ENCODE measurements around the gene ENOPH1. TPM values are rescaled to one million over a fixed set of nuclear protein-coding genes. Genes with fewer than 3 reads are reported as not detected.

Gene ENOPH1
- total RNA-seq, 4 donors from 2014 or later = 19.8 to 32.4 (median 23.8) TPM

GRCh38 chr4:82450966-82451755, 20.8 kb downstream of the ENOPH1 start:
- H3K9me3 ChIP-seq = no peaks in the 10 kb centered on the region
- TF ChIP-seq, protein P1, sequence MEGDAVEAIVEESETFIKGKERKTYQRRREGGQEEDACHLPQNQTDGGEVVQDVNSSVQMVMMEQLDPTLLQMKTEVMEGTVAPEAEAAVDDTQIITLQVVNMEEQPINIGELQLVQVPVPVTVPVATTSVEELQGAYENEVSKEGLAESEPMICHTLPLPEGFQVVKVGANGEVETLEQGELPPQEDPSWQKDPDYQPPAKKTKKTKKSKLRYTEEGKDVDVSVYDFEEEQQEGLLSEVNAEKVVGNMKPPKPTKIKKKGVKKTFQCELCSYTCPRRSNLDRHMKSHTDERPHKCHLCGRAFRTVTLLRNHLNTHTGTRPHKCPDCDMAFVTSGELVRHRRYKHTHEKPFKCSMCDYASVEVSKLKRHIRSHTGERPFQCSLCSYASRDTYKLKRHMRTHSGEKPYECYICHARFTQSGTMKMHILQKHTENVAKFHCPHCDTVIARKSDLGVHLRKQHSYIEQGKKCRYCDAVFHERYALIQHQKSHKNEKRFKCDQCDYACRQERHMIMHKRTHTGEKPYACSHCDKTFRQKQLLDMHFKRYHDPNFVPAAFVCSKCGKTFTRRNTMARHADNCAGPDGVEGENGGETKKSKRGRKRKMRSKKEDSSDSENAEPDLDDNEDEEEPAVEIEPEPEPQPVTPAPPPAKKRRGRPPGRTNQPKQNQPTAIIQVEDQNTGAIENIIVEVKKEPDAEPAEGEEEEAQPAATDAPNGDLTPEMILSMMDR (IDR thresholded peaks at IDR 0.05) = no peak
- TF ChIP-seq POLR2A (IDR thresholded peaks at IDR 0.05) (no peak), POLR2AphosphoS5 (IDR thresholded peaks at IDR 0.05) (no peak), EP300 (IDR thresholded peaks at IDR 0.05) (no peak)
- H3K4me1 ChIP-seq = no peaks in the 10 kb centered on the region
- H3K27ac ChIP-seq = no peak overlapping the region
- H3K4me3 ChIP-seq = no peak overlapping the region
- peaks cover 0 to 73% of the 10 kb centered on the region in 2 donors for H3K36me3 ChIP-seq
- no peak for ATAC-seq
- no peaks in the 10 kb centered on the region for H3K27me3 ChIP-seq
- WGBS, 2 donors (ENCODE audit: low coverage in 1 of 2) = 84 to 90% methylated on average over 10 to 12 of the region's 13 CpGs

DNA sequence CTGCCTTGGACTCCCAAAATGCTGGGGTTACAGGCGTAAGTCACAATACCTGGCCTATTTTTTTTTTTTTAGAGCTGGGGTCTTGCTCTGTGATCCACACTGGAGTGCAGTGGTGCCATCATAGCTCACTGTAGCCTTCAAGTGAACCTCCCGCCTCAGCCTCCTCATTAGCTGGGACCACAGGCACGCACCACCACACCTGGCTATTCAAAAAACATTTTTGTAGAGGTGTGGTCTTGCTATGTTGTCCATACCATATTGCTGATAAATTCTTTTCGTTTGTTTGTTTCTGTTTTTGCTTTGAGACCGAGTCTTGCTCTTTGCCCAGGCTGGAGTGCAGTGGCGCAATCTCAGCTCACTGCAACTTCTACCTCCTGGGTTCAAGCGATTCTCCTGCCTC, 21.6 kb downstream of the ENOPH1 start:
- H3K27me3 ChIP-seq = no peaks in the 10 kb centered on the region
- no peak for ATAC-seq
- H3K36me3 ChIP-seq = peaks cover 0 to 78% of the 10 kb centered on the region in 2 donors
- H3K27ac ChIP-seq = no peak overlapping the region
- TF ChIP-seq POLR2AphosphoS5 (IDR thresholded peaks at IDR 0.05) (no peak), POLR2A (IDR thresholded peaks at IDR 0.05) (no peak), EP300 (IDR thresholded peaks at IDR 0.05) (no peak)
- TF ChIP-seq, protein P1 (IDR thresholded peaks at IDR 0.05) = no peak
- H3K4me3 ChIP-seq = no peak overlapping the region
- no peaks in the 10 kb centered on the region for H3K4me1 ChIP-seq
- H3K9me3 ChIP-seq = no peaks in the 10 kb centered on the region
- WGBS, 2 donors (ENCODE audit: low coverage in 1 of 2) = 100% methylated on average over 4 to 7 of the region's 7 CpGs

- no peak for ATAC-seq
- no peaks in the 10 kb centered on the region for H3K9me3 ChIP-seq
- H3K36me3 ChIP-seq = peaks cover 0 to 73% of the 10 kb centered on the region in 2 donors
- no peak for TF ChIP-seq POLR2AphosphoS5 (IDR thresholded peaks at IDR 0.05)
- no peak for TF ChIP-seq POLR2A (IDR thresholded peaks at IDR 0.05)
- no peak for TF ChIP-seq EP300 (IDR thresholded peaks at IDR 0.05)
- TF ChIP-seq, protein P1 (IDR thresholded peaks at IDR 0.05) = no peak
- peaks cover 0 to 4% (median 0%) of the 10 kb centered on the region in 3 donors for H3K4me1 ChIP-seq
- WGBS, 2 donors (ENCODE audit: low coverage in 1 of 2) = 88 to 89% methylated on average over 3 to 5 of the region's 7 CpGs
- H3K27ac ChIP-seq = no peak overlapping the region
- no peaks in the 10 kb centered on the region for H3K27me3 ChIP-seq
- H3K4me3 ChIP-seq = no peak overlapping the region
Measured at GRCh38 chr4:82457266-82457665, 26.9 kb downstream of the ENOPH1 start.

GRCh38 chr4:82458729-82459128, 28.3 kb downstream of the ENOPH1 start:
- H3K4me3 ChIP-seq = no peak overlapping the region
- H3K27ac ChIP-seq = no peak overlapping the region
- H3K36me3 ChIP-seq = peaks cover 0 to 59% of the 10 kb centered on the region in 2 donors
- WGBS, 2 donors (ENCODE audit: low coverage in 1 of 2) = 81 to 86% methylated on average over 2 of the region's 2 CpGs
- no peak for ATAC-seq
- H3K9me3 ChIP-seq = no peaks in the 10 kb centered on the region
- H3K4me1 ChIP-seq = peaks cover 0 to 14% (median 0%) of the 10 kb centered on the region in 3 donors
- no peaks in the 10 kb centered on the region for H3K27me3 ChIP-seq
- no peak for TF ChIP-seq POLR2A (IDR thresholded peaks at IDR 0.05)

- Histone ChIP-seq H3K9me3 (no peaks in the 10 kb centered on the region), H3K27ac (peak overlapping the region in 1 of 4 donors; percentile 13), H3K27me3 (no peaks in the 10 kb centered on the region), H3K4me3 (no peak overlapping the region), H3K36me3 (peaks cover 0 to 40% of the 10 kb centered on the region in 2 donors), H3K4me1 (peaks cover 0 to 14% (median 0%) of the 10 kb centered on the region in 3 donors)
- TF ChIP-seq, protein P1 (IDR thresholded peaks at IDR 0.05) = no peak
- no peak for TF ChIP-seq POLR2AphosphoS5 (IDR thresholded peaks at IDR 0.05)
- TF ChIP-seq EP300 (IDR thresholded peaks at IDR 0.05) = no peak
- no peak for TF ChIP-seq POLR2A (IDR thresholded peaks at IDR 0.05)
- WGBS, 2 donors (ENCODE audit: low coverage in 1 of 2) = 66 to 67% methylated on average over 2 of the region's 2 CpGs
- no peak for ATAC-seq
Measured at GRCh38 chr4:82461710-82462109, 31.3 kb downstream of the ENOPH1 start.

Measured in gastroesophageal sphincter (tissue), 4 donors.